SU-DHL-6 (cell line): ENCODE data around the gene EPHA6.

Experiments used
- CTCF ChIP-seq: fragments of 200-600 bp; sonication (generic); IDR thresholded peaks from one replicate; pipeline ENCODE4 v1.5.1; 2017; ENCODE audit warnings: antibody characterized with exemption, mild to moderate bottlenecking, low read length, moderate library complexity; ENCODE audit not compliant: insufficient read depth, poor library complexity, severe bottlenecking
- EZH2phosphoT487 ChIP-seq: fragments of 200-600 bp; sonication (generic), shearing (Covaris generic); conservative IDR thresholded peaks from 2 replicates; pipeline ENCODE4 v1.6.1; 2018; ENCODE audit warnings: mild to moderate bottlenecking, antibody characterized with exemption, low read length, moderate library complexity, mixed read lengths

GRCh38 chr3:97744289-97744688 is 929.9 kb downstream of the EPHA6 start:
- TF ChIP-seq CTCF (no peak), EZH2phosphoT487 (no peak)
